Thoracic aorta (tissue), 2 donors: ENCODE results near the gene DNAJB1. TPM values are rescaled to one million over a fixed set of nuclear protein-coding genes. Genes with fewer than 3 reads are reported as not detected.

ENCODE experiments used
- ATAC-seq: fragments of 150-250 bp; one replicate; pipeline ENCODE4 v1.8.0; 2017; ENCODE audit warnings: low read depth; ENCODE audit not compliant: insufficient number of reproducible peaks, low FRiP score
- DNase-seq: peaks from one replicate; pipeline ENCODE4 v3.0.0-alpha.2; 2020; ENCODE audit warnings: low spot score
- H3K27ac ChIP-seq, 2 donors: fragments of 200-600 bp; sonication (generic); 1 replicate in 1 of 2; 2 replicates in 1 of 2; pipeline ENCODE4 v1.5.1; 2016; ENCODE audit warnings: mild to moderate bottlenecking in 2 of 2, moderate library complexity in 2 of 2
- H3K27me3 ChIP-seq: fragments of 200-600 bp; sonication (generic); replicated peaks from 2 replicates; pipeline ENCODE4 v1.6.0; 2016; ENCODE audit warnings: mild to moderate bottlenecking; ENCODE audit not compliant: insufficient read depth
- H3K36me3 ChIP-seq: fragments of 200-600 bp; sonication (generic); one replicate; pipeline ENCODE4 v1.5.1; 2016
- H3K4me1 ChIP-seq, 2 donors: fragments of 200-600 bp; sonication (generic); 1 replicate in 1 of 2; 2 replicates in 1 of 2; pipeline versions ENCODE4 v1.5.1 to v1.6.0; 2016; ENCODE audit warnings: low read depth in 2 of 2, mild to moderate bottlenecking in 1 of 2; ENCODE audit not compliant: control insufficient read depth in 1 of 2
- H3K4me3 ChIP-seq: fragments of 200-600 bp; sonication (generic); 2 replicates; pipeline ENCODE4 v1.5.1; 2016; ENCODE audit warnings: mild to moderate bottlenecking
- H3K9me3 ChIP-seq: fragments of 200-600 bp; sonication (generic); 2 replicates; pipeline ENCODE4 v1.5.1; 2016
- CTCF ChIP-seq: fragments of 200-600 bp; sonication (generic); IDR thresholded peaks from one replicate; pipeline ENCODE4 v1.5.1; 2019; ENCODE audit warnings: antibody characterized with exemption
- total RNA-seq, 2 donors: library from RNA; depleted of rRNA; stranded (reverse); fragments of >200 nt; gene quantifications; one replicate each; pipeline versions ENCODE4 v1.1.0 to v1.2.3, GENCODE V29; 2016

The DNAJB1 gene
- total RNA-seq, 2 donors from 2014 or later: 50.1 to 50.6 TPM

GRCh38 chr19:14473978-14474578 lies 44.1 kb downstream of the DNAJB1 start:
- Histone ChIP-seq H3K9me3 (no peaks in the 10 kb centered on the region), H3K4me1 (peaks cover 15 to 35% of the 10 kb centered on the region in 2 donors), H3K27ac (no peak overlapping the region), H3K27me3 (no peaks in the 10 kb centered on the region), H3K36me3 (peaks cover 22% of the 10 kb centered on the region), H3K4me3 (peak overlapping the region; percentile 55)
- ATAC-seq: no peak
- TF ChIP-seq CTCF: no peak
- DNase-seq: no peak

GRCh38 chr19:14473073-14473977 lies 44.9 kb downstream of the DNAJB1 start:
- TF ChIP-seq CTCF: no peak
- H3K4me1 ChIP-seq: peaks cover 15 to 35% of the 10 kb centered on the region in 2 donors
- H3K4me3 ChIP-seq: peak overlapping the region; percentile 55
- no peaks in the 10 kb centered on the region for H3K9me3 ChIP-seq
- no peaks in the 10 kb centered on the region for H3K27me3 ChIP-seq
- H3K27ac ChIP-seq: no peak overlapping the region
- no peak for ATAC-seq
- DNase-seq: no peak
- H3K36me3 ChIP-seq: peaks cover 26% of the 10 kb centered on the region

- no peaks in the 10 kb centered on the region for H3K9me3 ChIP-seq
- peaks cover 15 to 35% of the 10 kb centered on the region in 2 donors for H3K4me1 ChIP-seq
- peaks cover 33% of the 10 kb centered on the region for H3K36me3 ChIP-seq
- H3K27me3 ChIP-seq: no peaks in the 10 kb centered on the region
- DNase-seq: no peak
- peak; percentile 99 for TF ChIP-seq CTCF
- H3K27ac ChIP-seq: no peak overlapping the region
- ATAC-seq: no peak
- peak overlapping the region; percentile 53 for H3K4me3 ChIP-seq
Measured at GRCh38 chr19:14472202-14472938, 45.8 kb downstream of the DNAJB1 start.

GRCh38 chr19:14471436-14472187 lies 46.6 kb downstream of the DNAJB1 start:
- Histone ChIP-seq H3K36me3 (peaks cover 38% of the 10 kb centered on the region), H3K4me1 (peaks cover 15 to 35% of the 10 kb centered on the region in 2 donors), H3K4me3 (no peak overlapping the region), H3K27me3 (no peaks in the 10 kb centered on the region), H3K9me3 (no peaks in the 10 kb centered on the region), H3K27ac (no peak overlapping the region)
- ATAC-seq (no peak), DNase-seq (no peak)
- no peak for TF ChIP-seq CTCF
